H1 (cell line): ENCODE data around the gene SIPA1L3. TPM values are rescaled to one million over a fixed set of nuclear protein-coding genes. Genes with fewer than 3 reads are reported as not detected.

Experiments
- ASH2L ChIP-seq: fragments of 200-600, 300-600 bp; sonication (generic); IDR thresholded peaks from one replicate; pipeline ENCODE4 v1.7.1; 2017; ENCODE audit warnings: low read length
- CBX5 ChIP-seq: fragments of 300-800, 300-1000 bp; sonication (generic); IDR thresholded peaks from 2 replicates; pipeline ENCODE4 v1.7.1; 2016; ENCODE audit warnings: antibody characterized with exemption, low read length, low read depth
- CBX8 ChIP-seq: fragments of 300-800, 300-1000 bp; sonication (generic); IDR thresholded peaks from 2 replicates; pipeline ENCODE4 v1.7.1; 2016; ENCODE audit warnings: low read depth, low read length, borderline replicate concordance
- EP300 ChIP-seq, 2 experiments: IDR thresholded peaks; 1 replicate in 1 of 2; 2 replicates in 1 of 2; pipeline ENCODE4 v1.6.1; 2011 to 2012; ENCODE audit warnings: low read depth in 2 of 2, low read length in 2 of 2, mild to moderate bottlenecking in 2 of 2, borderline replicate concordance in 1 of 2, inconsistent platforms in 1 of 2, moderate library complexity in 1 of 2
- KDM1A ChIP-seq: fragments of 200-600, 300-600 bp; sonication (generic); IDR thresholded peaks from 2 replicates; pipeline ENCODE4 v1.7.1; 2016; ENCODE audit warnings: mild to moderate bottlenecking, low read length, borderline replicate concordance
- PHF8 ChIP-seq: fragments of 200-600 bp; sonication (generic); conservative IDR thresholded peaks from 2 replicates; pipeline ENCODE4 v1.7.1; 2012; ENCODE audit warnings: low read depth, mild to moderate bottlenecking, inconsistent platforms, low read length, moderate library complexity
- RAD21 ChIP-seq, 2 experiments: IDR thresholded peaks in 1 of 2; conservative IDR thresholded peaks in 1 of 2; 2 replicates each; pipeline ENCODE4 v1.6.1; 2011; ENCODE audit warnings: low read depth in 2 of 2, low read length in 2 of 2, improper control_type of control experiment in 1 of 2, inconsistent platforms in 1 of 2, mild to moderate bottlenecking in 1 of 2, moderate library complexity in 1 of 2
- RXRA ChIP-seq: IDR thresholded peaks from 2 replicates; pipeline ENCODE4 v1.6.1; 2011; ENCODE audit warnings: low read depth, mild to moderate bottlenecking, low read length, moderate library complexity; ENCODE audit not compliant: insufficient read depth
- SRF ChIP-seq: IDR thresholded peaks from 2 replicates; pipeline ENCODE4 v1.6.1; 2011; ENCODE audit warnings: mild to moderate bottlenecking, low read depth, low read length, moderate library complexity
- TCF12 ChIP-seq: IDR thresholded peaks from 2 replicates; pipeline ENCODE4 v1.6.1; 2011; ENCODE audit warnings: low read depth, mild to moderate bottlenecking, low read length
- YY1 ChIP-seq: IDR thresholded peaks from 2 replicates; pipeline ENCODE4 v1.6.1; 2011; ENCODE audit warnings: low read depth, mild to moderate bottlenecking, low read length
- polyA plus RNA-seq, 7 experiments: library from polyadenylated mRNA; depleted of rRNA in 3 of 7; stranded (reverse) in 5 of 7; unstranded in 2 of 7; fragments of >200 nt in 5 of 7; fragments of 200-250 nt in 2 of 7; gene quantifications; 1 replicate in 5 of 7; 2 replicates in 1 of 7; 4 replicates in 1 of 7; pipeline versions ENCODE4 v1.2.1 to v1.2.3, GENCODE V29; 2011 to 2013; ENCODE audit warnings: missing spikeins in 2 of 7, mixed read lengths in 2 of 7
- total RNA-seq: library from RNA; stranded (reverse); fragmentation: NEBNext Ultra II Directional; extraction: Animal tissue kit (Norgen Biotek cat#: 25700); gene quantifications from 2 replicates; pipeline ENCODE4 v1.2.1, GENCODE V29; 2021
- TF ChIP-seq, protein P1 (sequence below): fragments of 300-600 bp; sonication (generic); IDR thresholded peaks from 2 replicates; pipeline ENCODE4 v1.7.1; 2012; ENCODE audit warnings: low read length, moderate library complexity, mild to moderate bottlenecking, inconsistent platforms; ENCODE audit not compliant: insufficient replicate concordance

Gene SIPA1L3
- total and polyA plus RNA-seq, 2 of the 8 experiments (the other 6 are each of a cell fraction or from before 2014, with no cell fraction given), result 15.0 to 54.9 TPM

- TF ChIP-seq, protein P1, sequence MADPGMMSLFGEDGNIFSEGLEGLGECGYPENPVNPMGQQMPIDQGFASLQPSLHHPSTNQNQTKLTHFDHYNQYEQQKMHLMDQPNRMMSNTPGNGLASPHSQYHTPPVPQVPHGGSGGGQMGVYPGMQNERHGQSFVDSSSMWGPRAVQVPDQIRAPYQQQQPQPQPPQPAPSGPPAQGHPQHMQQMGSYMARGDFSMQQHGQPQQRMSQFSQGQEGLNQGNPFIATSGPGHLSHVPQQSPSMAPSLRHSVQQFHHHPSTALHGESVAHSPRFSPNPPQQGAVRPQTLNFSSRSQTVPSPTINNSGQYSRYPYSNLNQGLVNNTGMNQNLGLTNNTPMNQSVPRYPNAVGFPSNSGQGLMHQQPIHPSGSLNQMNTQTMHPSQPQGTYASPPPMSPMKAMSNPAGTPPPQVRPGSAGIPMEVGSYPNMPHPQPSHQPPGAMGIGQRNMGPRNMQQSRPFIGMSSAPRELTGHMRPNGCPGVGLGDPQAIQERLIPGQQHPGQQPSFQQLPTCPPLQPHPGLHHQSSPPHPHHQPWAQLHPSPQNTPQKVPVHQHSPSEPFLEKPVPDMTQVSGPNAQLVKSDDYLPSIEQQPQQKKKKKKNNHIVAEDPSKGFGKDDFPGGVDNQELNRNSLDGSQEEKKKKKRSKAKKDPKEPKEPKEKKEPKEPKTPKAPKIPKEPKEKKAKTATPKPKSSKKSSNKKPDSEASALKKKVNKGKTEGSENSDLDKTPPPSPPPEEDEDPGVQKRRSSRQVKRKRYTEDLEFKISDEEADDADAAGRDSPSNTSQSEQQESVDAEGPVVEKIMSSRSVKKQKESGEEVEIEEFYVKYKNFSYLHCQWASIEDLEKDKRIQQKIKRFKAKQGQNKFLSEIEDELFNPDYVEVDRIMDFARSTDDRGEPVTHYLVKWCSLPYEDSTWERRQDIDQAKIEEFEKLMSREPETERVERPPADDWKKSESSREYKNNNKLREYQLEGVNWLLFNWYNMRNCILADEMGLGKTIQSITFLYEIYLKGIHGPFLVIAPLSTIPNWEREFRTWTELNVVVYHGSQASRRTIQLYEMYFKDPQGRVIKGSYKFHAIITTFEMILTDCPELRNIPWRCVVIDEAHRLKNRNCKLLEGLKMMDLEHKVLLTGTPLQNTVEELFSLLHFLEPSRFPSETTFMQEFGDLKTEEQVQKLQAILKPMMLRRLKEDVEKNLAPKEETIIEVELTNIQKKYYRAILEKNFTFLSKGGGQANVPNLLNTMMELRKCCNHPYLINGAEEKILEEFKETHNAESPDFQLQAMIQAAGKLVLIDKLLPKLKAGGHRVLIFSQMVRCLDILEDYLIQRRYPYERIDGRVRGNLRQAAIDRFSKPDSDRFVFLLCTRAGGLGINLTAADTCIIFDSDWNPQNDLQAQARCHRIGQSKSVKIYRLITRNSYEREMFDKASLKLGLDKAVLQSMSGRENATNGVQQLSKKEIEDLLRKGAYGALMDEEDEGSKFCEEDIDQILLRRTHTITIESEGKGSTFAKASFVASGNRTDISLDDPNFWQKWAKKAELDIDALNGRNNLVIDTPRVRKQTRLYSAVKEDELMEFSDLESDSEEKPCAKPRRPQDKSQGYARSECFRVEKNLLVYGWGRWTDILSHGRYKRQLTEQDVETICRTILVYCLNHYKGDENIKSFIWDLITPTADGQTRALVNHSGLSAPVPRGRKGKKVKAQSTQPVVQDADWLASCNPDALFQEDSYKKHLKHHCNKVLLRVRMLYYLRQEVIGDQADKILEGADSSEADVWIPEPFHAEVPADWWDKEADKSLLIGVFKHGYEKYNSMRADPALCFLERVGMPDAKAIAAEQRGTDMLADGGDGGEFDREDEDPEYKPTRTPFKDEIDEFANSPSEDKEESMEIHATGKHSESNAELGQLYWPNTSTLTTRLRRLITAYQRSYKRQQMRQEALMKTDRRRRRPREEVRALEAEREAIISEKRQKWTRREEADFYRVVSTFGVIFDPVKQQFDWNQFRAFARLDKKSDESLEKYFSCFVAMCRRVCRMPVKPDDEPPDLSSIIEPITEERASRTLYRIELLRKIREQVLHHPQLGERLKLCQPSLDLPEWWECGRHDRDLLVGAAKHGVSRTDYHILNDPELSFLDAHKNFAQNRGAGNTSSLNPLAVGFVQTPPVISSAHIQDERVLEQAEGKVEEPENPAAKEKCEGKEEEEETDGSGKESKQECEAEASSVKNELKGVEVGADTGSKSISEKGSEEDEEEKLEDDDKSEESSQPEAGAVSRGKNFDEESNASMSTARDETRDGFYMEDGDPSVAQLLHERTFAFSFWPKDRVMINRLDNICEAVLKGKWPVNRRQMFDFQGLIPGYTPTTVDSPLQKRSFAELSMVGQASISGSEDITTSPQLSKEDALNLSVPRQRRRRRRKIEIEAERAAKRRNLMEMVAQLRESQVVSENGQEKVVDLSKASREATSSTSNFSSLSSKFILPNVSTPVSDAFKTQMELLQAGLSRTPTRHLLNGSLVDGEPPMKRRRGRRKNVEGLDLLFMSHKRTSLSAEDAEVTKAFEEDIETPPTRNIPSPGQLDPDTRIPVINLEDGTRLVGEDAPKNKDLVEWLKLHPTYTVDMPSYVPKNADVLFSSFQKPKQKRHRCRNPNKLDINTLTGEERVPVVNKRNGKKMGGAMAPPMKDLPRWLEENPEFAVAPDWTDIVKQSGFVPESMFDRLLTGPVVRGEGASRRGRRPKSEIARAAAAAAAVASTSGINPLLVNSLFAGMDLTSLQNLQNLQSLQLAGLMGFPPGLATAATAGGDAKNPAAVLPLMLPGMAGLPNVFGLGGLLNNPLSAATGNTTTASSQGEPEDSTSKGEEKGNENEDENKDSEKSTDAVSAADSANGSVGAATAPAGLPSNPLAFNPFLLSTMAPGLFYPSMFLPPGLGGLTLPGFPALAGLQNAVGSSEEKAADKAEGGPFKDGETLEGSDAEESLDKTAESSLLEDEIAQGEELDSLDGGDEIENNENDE, result no peak
- TF ChIP-seq TCF12, result no peak
- TF ChIP-seq YY1, result no peak
- no peak for TF ChIP-seq CBX5
- no peak for TF ChIP-seq RAD21 (IDR thresholded peaks at IDR 0.05 in 1 of 2, conservative IDR thresholded peaks at IDR 0.05 in 1 of 2; ENCODE audit: low read depth in 2 of 2, low read length in 2 of 2)
- TF ChIP-seq EP300 (IDR thresholded peaks at IDR 0.05; ENCODE audit: borderline replicate concordance in 1 of 2, low read depth in 2 of 2, low read length in 2 of 2), result no peak
- no peak for TF ChIP-seq CBX8
- TF ChIP-seq PHF8, result no peak
- TF ChIP-seq ASH2L, result no peak
- no peak for TF ChIP-seq RXRA
- TF ChIP-seq SRF, result no peak
- no peak for TF ChIP-seq KDM1A
Observed at GRCh38 chr19:38221421-38221820, 314.4 kb downstream of the SIPA1L3 start (continued).
